ENCODE data around the gene GALNTL6. TPM values are rescaled to one million over a fixed set of nuclear protein-coding genes. Genes with fewer than 3 reads are reported as not detected.

GALNTL6 gene
- total RNA-seq, result not detected in 2 replicates

GRCh38 chr4:171812665-171813525, at the start of gene GALNTL6:
Gene GALNTL6 (plus strand): TSS chr4:171813404.

